GM12878 (cell line): ENCODE results near the gene PARP11. TPM values are rescaled to one million over a fixed set of nuclear protein-coding genes. Genes with fewer than 3 reads are reported as not detected.

Source experiments
- ATAC-seq: fragments of 200-7000 bp; cut with Tn5 transposase; 3 replicates; pipeline ENCODE4 v1.9.1; 2020; ENCODE audit warnings: mild to moderate bottlenecking, moderate library complexity
- BruUV-seq: library from RNA; stranded (reverse); fragments of 400-500 nt; replicated peaks from 2 replicates; lab custom pipeline; 2021; lab: Mats Ljungman, UMichigan
- CTCF ChIA-PET: fragments of 300-600 bp; sonication (Branson Sonifier 250); formaldehyde crosslinking; extraction: SDS; loops from one replicate; lab custom pipeline; 2021; ENCODE audit warnings: inconsistent platforms; lab: Yijun Ruan, JAX
- POLR2A ChIA-PET: fragments of 350-600 bp; formaldehyde crosslinking; extraction: SDS; loops from one replicate; lab custom pipeline; 2021; ENCODE audit warnings: inconsistent platforms; lab: Charles Lee
- RAD21 ChIA-PET: fragments of 300-600 bp; sonication (Branson Sonifier 250); formaldehyde crosslinking; loops from one replicate; lab custom pipeline; 2023; ENCODE audit warnings: antibody characterized with exemption; ENCODE audit not compliant: unreplicated experiment; lab: Charles Lee
- SMC1A ChIA-PET: fragments of 300-600 bp; sonication (Branson Sonifier 250); formaldehyde crosslinking; loops from one replicate; lab custom pipeline; 2023; ENCODE audit not compliant: unreplicated experiment, uncharacterized antibody; lab: Charles Lee
- DNase-seq: peaks from one replicate; pipeline ENCODE4 v3.0.0-alpha.2; 2011; ENCODE audit warnings: low read depth, low spot score
- FAIRE-seq: peaks from 3 replicates; lab custom pipeline; 2011; peaks lifted over from hg19 to GRCh38; lab: Jason Lieb, UNC
- H2AFZ ChIP-seq: 2 replicates; pipeline ENCODE4 v1.6.0; 2011; ENCODE audit warnings: low read depth, low read length, control low read depth; ENCODE audit not compliant: control insufficient read depth
- H3K27ac ChIP-seq: 2 replicates; pipeline ENCODE4 v1.5.1; 2011; ENCODE audit warnings: control low read depth; ENCODE audit not compliant: control insufficient read depth, insufficient read depth
- H3K27me3 ChIP-seq, 2 experiments: replicated peaks in 1 of 2; 2 replicates each; pipeline versions ENCODE4 v1.6.0 to v1.6.1; 2011; ENCODE audit warnings: low read length in 1 of 2; ENCODE audit not compliant: control insufficient read depth in 2 of 2, insufficient read depth in 2 of 2
- H3K36me3 ChIP-seq, 2 experiments: 2 replicates each; pipeline ENCODE4 v1.5.1; 2011; ENCODE audit warnings: low read length in 1 of 2; ENCODE audit not compliant: control insufficient read depth in 2 of 2, insufficient read depth in 2 of 2
- H3K4me1 ChIP-seq: 2 replicates; pipeline ENCODE4 v1.6.1; 2011; ENCODE audit warnings: mild to moderate bottlenecking, low read length, moderate library complexity, mixed read lengths; ENCODE audit not compliant: control insufficient read depth, insufficient read depth
- H3K4me2 ChIP-seq: 2 replicates; pipeline ENCODE4 v1.6.0; 2011; ENCODE audit warnings: control low read depth; ENCODE audit not compliant: control insufficient read depth, insufficient read depth
- H3K4me3 ChIP-seq: fragments of 200-600 bp; sonication (generic); 2 replicates; pipeline ENCODE4 v1.5.1; 2016
- H3K79me2 ChIP-seq: 2 replicates; pipeline ENCODE4 v1.6.0; 2011; ENCODE audit warnings: low read length; ENCODE audit not compliant: control insufficient read depth, insufficient read depth
- H3K9ac ChIP-seq: 2 replicates; pipeline ENCODE4 v1.8.0; 2011; ENCODE audit warnings: low read length, control low read depth, mixed read lengths; ENCODE audit not compliant: control insufficient read depth, insufficient read depth
- H3K9me3 ChIP-seq: replicated peaks from 3 replicates; pipeline ENCODE4 v1.5.1; 2011; ENCODE audit warnings: mild to moderate bottlenecking, low read length; ENCODE audit not compliant: control insufficient read depth, insufficient read depth
- H4K20me1 ChIP-seq: 2 replicates; pipeline ENCODE4 v1.6.0; 2011; ENCODE audit not compliant: control insufficient read depth, insufficient read depth
- BHLHE40 ChIP-seq, 2 experiments: fragments of 450-650 bp in 1 of 2; IDR thresholded peaks; 2 replicates each; pipeline ENCODE4 v1.6.1; 2011 to 2017; ENCODE audit warnings: low read depth in 2 of 2, borderline replicate concordance in 1 of 2, improper control_type of control experiment in 1 of 2, low read length in 1 of 2, mild to moderate bottlenecking in 1 of 2
- CHD2 ChIP-seq: IDR thresholded peaks from 2 replicates; pipeline ENCODE4 v1.6.1; 2011; ENCODE audit warnings: low read depth, low read length, improper control_type of control experiment, borderline replicate concordance
- CTCF ChIP-seq, 3 experiments: IDR thresholded peaks in 2 of 3; conservative IDR thresholded peaks in 1 of 3; 2 replicates each; pipeline ENCODE4 v1.5.1; 2011; ENCODE audit warnings: low read depth in 3 of 3, low read length in 3 of 3, mild to moderate bottlenecking in 3 of 3, control low read depth in 2 of 3, moderate library complexity in 2 of 3, inconsistent platforms in 1 of 3, mixed read lengths in 1 of 3; ENCODE audit not compliant: control insufficient read depth in 2 of 3, insufficient read depth in 1 of 3; ENCODE audit errors: extremely low read depth in 1 of 3
- E2F4 ChIP-seq: IDR thresholded peaks from 2 replicates; pipeline ENCODE4 v1.6.1; 2012; ENCODE audit warnings: low read depth, low read length, improper control_type of control experiment
- ETV6 ChIP-seq, 2 experiments: fragments of 450-650 bp in 1 of 2; IDR thresholded peaks in 1 of 2; conservative IDR thresholded peaks in 1 of 2; 2 replicates each; pipeline ENCODE4 v1.6.1; 2014; ENCODE audit warnings: antibody characterized with exemption in 1 of 2, borderline replicate concordance in 1 of 2, low read depth in 1 of 2, mild to moderate bottlenecking in 1 of 2, moderate library complexity in 1 of 2
- EZH2 ChIP-seq: IDR thresholded peaks from 2 replicates; pipeline ENCODE4 v1.6.1; 2012; ENCODE audit warnings: low read depth, mild to moderate bottlenecking, control low read depth, inconsistent platforms, low read length, borderline replicate concordance; ENCODE audit not compliant: control insufficient read depth
- MYB ChIP-seq: fragments of 150-350 bp; IDR thresholded peaks from 2 replicates; pipeline ENCODE4 v1.6.1; 2014; ENCODE audit warnings: mild to moderate bottlenecking, low read depth, low read length, borderline replicate concordance
- RAD21 ChIP-seq: IDR thresholded peaks from 2 replicates; pipeline ENCODE4 v1.6.1; 2011; ENCODE audit warnings: mild to moderate bottlenecking, low read depth, low read length, moderate library complexity; ENCODE audit not compliant: insufficient read depth
- RBBP5 ChIP-seq: fragments of 200-600 bp; sonication (generic); conservative IDR thresholded peaks from 2 replicates; pipeline ENCODE4 v1.6.1; 2016
- ZBTB11 ChIP-seq: fragments of 450-650 bp; formaldehyde crosslinking; IDR thresholded peaks from 2 replicates; pipeline ENCODE4 v1.5.0; 2022; ENCODE audit warnings: mild to moderate bottlenecking, missing genetic modification characterization
- WGBS: methylation state at CpG from one replicate; pipeline ENCODE4 v1.1.6; 2016; ENCODE audit warnings: low lambda C conversion rate; ENCODE audit not compliant: insufficient replicate concordance, insufficient coverage; ENCODE audit errors: missing lambda C conversion rate; 5-methylcytosine and 5-hydroxymethylcytosine counted together
- in situ Hi-C: fragments of 300-500 bp; cut with MboI; formaldehyde crosslinking; loops from 9 replicates; pipeline ENCODE4 v1.14.3; 2018; ENCODE audit warnings: mixed read lengths
- intact Hi-C: fragments of 100-400 bp; cut with micrococcal nuclease; formaldehyde crosslinking; loops from one replicate; pipeline ENCODE4 v1.14.2; 2022; ENCODE audit not compliant: unreplicated experiment
- polyA plus RNA-seq, 11 experiments: library from polyadenylated mRNA; depleted of rRNA in 4 of 11; unstranded in 6 of 11; stranded (reverse) in 5 of 11; fragments of >200 nt; fragmentation: Nextera tagmentation in 4 of 11; fragmentation: Illumina TruSeq in 1 of 11; extraction: Ambion mirVana in 4 of 11; extraction: Trizol in 1 of 11; gene quantifications; 1 replicate in 1 of 11; 2 replicates in 10 of 11; pipeline versions ENCODE4 v1.2.1 to v1.2.3, GENCODE V29; 2011 to 2016; ENCODE audit warnings: inconsistent platforms in 2 of 11, missing spikeins in 2 of 11, low read depth in 1 of 11
- total RNA-seq, 4 experiments: library from RNA; depleted of rRNA in 3 of 4; stranded (reverse); fragments of >200 nt in 3 of 4; fragmentation: Illumina TruSeq in 1 of 4; extraction: Trizol in 1 of 4; gene quantifications; 2 replicates each; pipeline versions ENCODE4 v1.2.1 to v1.2.3, GENCODE V29; 2013 to 2021

The PARP11 gene
- total and polyA plus RNA-seq, 10 of the 15 experiments (the other 5 are each of a cell fraction or from before 2014, with no cell fraction given), result 3.0 to 14.1 (median 6.3) TPM

- intact Hi-C loops (loop anchor here (10.0 kb wide), 3 partner anchors 82 to 472 kb away; no protein-coding TSS in a partner anchor), in situ Hi-C loops (no loop called here)
- H3K9ac ChIP-seq, result no peak overlapping the region
- no peak for FAIRE-seq
- ChIA-PET RAD21 (interaction anchor here (0.9 to 5.7 kb wide), 5 partner anchors 394 to 874 kb away, joined by 3 to 33 read pairs (median 3); no protein-coding TSS in a partner anchor), CTCF (interaction anchor here (0.6 to 5.2 kb wide), 17 partner anchors 8 to 876 kb away, joined by 3 to 61 read pairs (median 4); partner anchors contain the start of gene PARP11), POLR2A (no interaction called here), SMC1A (interaction anchor here (0.9 to 5.6 kb wide), 5 partner anchors 9 to 538 kb away, joined by 3 to 36 read pairs (median 3); no protein-coding TSS in a partner anchor)
- H3K4me3 ChIP-seq, result no peak overlapping the region
- no TSS peak for BruUV-seq
- no peak overlapping the region for H3K4me2 ChIP-seq
- no peaks in the 10 kb centered on the region; a peak in 1 of 4 replicates for H3K27me3 ChIP-seq
- H4K20me1 ChIP-seq, result no peaks in the 10 kb centered on the region
- no peaks in the 10 kb centered on the region for H3K79me2 ChIP-seq
- H3K27ac ChIP-seq, result no peak overlapping the region
- no peaks in the 10 kb centered on the region for H3K36me3 ChIP-seq
- H2AFZ ChIP-seq, result no peak overlapping the region
- peak; percentile 95 for ATAC-seq
- H3K4me1 ChIP-seq, result no peaks in the 10 kb centered on the region
- no peak for DNase-seq
- TF ChIP-seq CTCF (IDR thresholded peaks at IDR 0.05 in 2 of 3, conservative IDR thresholded peaks at IDR 0.05 in 1 of 3; ENCODE audit: control insufficient read depth in 2 of 3, extremely low read depth in 1 of 3, insufficient read depth in 1 of 3, low read depth in 3 of 3, low read length in 3 of 3), result peak; percentile 28 to 56 (median 43); a peak in 4 of 6 replicates
- no peak for TF ChIP-seq BHLHE40 (IDR thresholded peaks at IDR 0.05; ENCODE audit: borderline replicate concordance in 1 of 2, low read depth in 2 of 2, low read length in 1 of 2)
- no peak for TF ChIP-seq ETV6 (conservative IDR thresholded peaks at IDR 0.05 in 1 of 2, IDR thresholded peaks at IDR 0.05 in 1 of 2; ENCODE audit: borderline replicate concordance in 1 of 2, low read depth in 1 of 2)
- TF ChIP-seq RBBP5, result no peak
- no peak for TF ChIP-seq CHD2
- no peak for TF ChIP-seq E2F4
- TF ChIP-seq MYB, result no peak
- no peak for TF ChIP-seq EZH2
- no peak for TF ChIP-seq ZBTB11 (CRISPR knock-in tag)
- peak; percentile 31; the same call in 1 of the 2 replicates for TF ChIP-seq RAD21
- 22% methylated on average over 7 of the region's 7 CpGs for WGBS
- H3K9me3 ChIP-seq, result no peaks in the 10 kb centered on the region; the same call in 2 of the 3 replicates
Observed at GRCh38 chr12:3882896-3883564, 9.8 kb upstream of the PARP11 start.
